DMS114 treated with DMSO at 0.1 percent for 48 hours (cell line): Measurements from ENCODE around the gene TCF7L1.
A peak's percentile ranks its signal among the peaks of the same experiment; 100 is the strongest.

ENCODE experiments used
- DNase-seq: peaks from one replicate; lab custom pipeline; 2025; ENCODE audit not compliant: unreplicated experiment; lab: John Stamatoyannopoulos, UW

Gene TCF7L1

DNA sequence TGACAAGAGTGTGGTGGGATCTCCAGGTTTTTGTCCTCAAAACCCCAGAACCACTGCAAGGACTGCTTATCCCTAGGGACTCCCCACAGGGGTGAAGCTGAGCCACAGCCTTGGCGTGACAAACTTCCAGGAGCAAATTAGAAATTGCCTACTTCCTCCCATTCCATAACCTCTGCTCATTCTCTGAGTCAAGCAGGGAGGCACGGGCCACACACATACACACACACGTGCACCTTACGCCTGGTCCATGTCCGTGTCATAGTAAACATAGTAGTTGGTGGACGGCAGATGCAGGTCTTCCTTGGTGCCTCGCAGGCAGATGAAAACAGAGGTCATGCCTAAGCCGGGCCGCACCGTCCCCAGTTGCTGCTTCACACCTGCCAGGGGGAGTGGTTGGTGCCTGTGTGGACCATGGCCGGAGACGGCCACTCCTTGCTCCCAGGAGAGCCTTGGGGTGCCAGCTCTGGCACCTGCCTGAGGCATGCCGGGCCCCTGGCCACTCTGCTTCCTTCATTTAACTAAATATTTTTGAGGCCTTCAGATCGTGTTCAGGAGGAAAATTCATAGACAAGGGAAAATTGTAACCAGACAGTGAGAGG lies 211.3 kb downstream of the TCF7L1 start:
- DNase-seq = no peak

DNA sequence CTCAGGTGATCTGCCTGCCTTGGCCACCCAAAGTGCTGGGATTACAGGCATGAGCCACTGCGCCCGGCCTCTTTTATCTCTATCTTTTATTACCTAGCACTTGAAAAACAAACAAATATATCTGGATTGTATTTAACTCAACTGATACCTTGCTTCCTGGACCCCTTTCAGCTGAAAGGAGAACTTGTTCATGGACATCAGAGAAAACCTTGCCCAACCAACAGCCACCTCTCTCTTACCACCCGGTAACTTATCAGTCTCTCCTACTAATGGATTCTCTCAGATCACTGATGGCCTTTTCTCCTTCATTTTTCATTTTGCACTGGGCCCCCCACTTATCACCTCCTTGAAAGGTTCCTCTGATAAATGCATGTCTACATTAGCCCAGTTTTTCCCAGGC lies 214.4 kb downstream of the TCF7L1 start:
- DNase-seq = no peak

DNA sequence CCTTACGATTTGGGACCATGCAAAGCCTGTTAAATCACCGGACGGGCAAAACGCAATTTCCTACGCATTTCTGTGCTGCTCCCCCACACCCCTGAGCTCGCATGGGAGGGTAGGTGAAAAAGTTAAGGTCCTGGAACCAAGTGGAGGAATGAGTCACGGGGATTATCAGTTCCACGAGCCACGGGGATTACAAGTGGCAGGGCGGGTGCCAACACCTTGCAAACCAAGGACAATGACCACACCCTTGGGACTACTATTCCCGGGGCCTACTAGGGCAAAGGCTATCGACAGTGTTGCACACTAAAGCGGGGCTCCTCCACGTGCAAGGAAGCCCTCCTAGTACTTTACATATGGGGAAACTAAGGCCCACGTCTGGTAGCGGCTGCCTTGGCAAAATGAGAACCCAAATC lies 220.7 kb downstream of the TCF7L1 start:
- DNase-seq = no peak

DNA sequence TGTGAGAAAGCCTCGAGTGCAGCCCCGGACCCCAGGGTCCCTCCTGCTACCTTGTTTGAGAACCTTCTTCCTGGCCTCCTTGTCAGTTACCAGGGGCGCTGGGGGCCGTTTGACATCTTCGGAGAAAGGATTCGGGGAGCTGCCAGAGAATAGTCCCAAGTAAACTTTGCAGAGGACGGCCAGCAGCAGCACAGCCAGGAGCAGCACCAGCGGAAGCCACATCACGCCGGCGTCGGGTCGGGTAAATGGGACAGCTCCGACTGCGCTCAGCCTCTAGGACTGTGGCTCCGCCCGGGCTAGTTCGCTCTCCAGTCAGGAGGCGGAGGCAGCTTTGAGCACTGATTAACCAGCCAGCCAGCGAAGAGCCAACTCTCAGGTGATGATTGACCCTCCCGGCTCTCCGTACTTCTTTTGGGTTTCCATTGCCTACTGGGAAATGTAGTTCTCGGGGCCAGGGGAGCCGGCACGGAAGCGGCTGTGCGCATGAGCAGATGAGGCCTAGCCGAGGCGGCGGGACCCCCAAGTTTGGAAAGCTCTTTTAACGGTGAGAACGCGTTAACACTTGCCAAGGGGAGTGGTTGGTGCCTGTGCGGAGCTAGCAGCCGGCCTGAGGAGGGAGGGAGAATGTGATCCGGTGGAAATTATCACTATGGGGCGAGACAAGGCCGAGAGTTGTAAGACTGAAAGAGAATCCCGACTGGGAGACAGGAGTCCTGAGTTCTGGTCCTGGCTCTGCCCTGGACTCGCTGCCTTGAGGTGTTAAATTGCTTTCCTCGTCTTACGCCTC lies 221.3 kb downstream of the TCF7L1 start, which contains the start of the genes ELMOD3 and RETSAT:
TSS of gene ELMOD3 (plus strand) at position 484 of the 787 bp plus-strand sequence. CDS start 2,430 bp downstream, outside the sequence.
TSS of gene RETSAT (minus strand) at position 243 of the 787 bp plus-strand sequence. CDS start at position 222, 21 bp downstream.
- DNase-seq = peak; percentile 99

DNA sequence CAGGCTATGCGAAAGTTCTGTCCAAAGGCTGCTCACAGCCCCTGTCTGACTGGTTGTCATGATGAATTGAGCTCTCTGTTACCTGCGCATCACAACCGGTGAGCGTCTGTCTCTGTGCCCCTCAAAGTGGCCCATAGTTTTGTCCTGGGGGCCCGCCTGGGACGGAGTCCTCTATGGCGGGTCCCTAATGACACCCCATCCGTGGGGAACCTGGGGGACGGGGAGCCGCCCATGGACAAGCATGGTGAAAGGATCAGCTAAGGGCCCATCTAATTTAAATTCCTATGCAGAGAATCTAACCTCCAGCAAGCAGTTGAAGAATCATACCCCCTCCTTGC lies 221.8 kb downstream of the TCF7L1 start:
- DNase-seq = no peak

DNA sequence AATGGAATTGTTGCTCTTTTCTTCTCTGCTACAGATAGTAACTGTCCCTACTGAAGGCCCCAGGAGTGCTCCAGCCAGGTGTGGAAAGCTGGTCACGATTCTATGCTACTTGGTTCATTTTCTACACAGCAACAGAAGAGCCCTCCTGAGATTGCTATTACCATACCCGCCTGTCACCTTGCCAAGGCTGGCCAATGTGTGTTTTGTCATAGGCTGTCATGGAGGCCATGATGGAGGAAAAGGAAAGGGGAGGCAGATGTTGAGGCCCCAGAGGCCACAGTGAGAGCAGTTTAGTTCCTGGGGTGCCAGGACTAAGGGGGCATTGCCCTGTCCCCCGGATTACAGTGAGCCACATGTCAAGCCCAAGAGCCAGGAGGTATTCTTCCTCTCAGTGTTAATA lies 222.3 kb downstream of the TCF7L1 start:
- no peak for DNase-seq

DNA sequence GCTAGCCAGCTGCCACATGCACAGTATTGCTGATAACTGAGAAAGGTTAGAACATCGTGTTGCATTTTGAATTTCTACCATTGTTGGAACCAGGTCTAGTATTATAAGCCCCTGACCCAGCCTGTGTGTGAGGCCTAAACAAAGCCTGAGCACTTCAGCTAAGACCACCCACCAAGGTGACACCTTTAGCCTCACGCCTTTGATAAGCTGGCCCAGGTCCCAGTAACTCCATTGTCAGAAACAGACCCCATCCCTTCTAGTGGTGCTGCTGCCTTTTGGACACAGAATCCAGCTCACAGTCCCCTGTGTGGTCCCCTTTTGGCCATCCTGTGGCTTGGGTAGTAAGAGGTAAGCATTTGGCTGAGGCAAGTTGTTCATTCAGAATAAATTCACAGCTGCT lies 223.0 kb downstream of the TCF7L1 start:
- DNase-seq = no peak

DNA sequence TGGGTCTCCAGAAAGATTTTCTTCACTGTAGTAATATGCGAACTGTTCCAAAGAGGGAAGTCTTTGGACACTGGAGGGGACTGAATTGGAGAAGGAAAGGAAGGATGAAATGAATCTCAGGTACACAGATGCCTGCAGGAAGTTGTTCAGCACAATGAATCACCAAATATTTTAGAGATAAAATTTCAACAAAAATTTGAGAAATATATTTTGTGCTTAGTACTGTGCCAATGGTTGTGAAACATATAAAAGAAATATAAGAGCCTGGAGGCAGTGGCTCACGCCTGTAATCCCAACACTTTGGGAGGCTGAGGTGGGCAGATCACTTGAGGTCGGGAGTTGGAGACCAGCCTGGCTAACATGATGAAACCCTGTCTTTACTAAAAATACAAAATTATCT lies 224.5 kb downstream of the TCF7L1 start:
- DNase-seq = no peak
